A673 (cell line): Measurements from ENCODE around the gene TSPOAP1. TPM values are rescaled to one million over a fixed set of nuclear protein-coding genes. Genes with fewer than 3 reads are reported as not detected.

Source experiments
- BruUV-seq: library from RNA; stranded (reverse); fragments of 400-500 nt; replicated peaks from 2 replicates; lab custom pipeline; 2021; lab: Mats Ljungman, UMichigan
- CTCF ChIA-PET: fragments of 300-600 bp; sonication (Branson Sonifier 250); formaldehyde crosslinking; loops from one replicate; lab custom pipeline; 2022; ENCODE audit warnings: antibody characterized with exemption; lab: Charles Lee
- POLR2A ChIA-PET: fragments of 300-600 bp; sonication (Branson Sonifier 250); formaldehyde crosslinking; loops from one replicate; lab custom pipeline; 2022; ENCODE audit warnings: antibody characterized with exemption; ENCODE audit not compliant: low non-redundant PET; lab: Charles Lee
- DNase-seq: peaks from one replicate; pipeline ENCODE4 v3.0.0-alpha.2; 2015; ENCODE audit warnings: low spot score
- H3K27ac ChIP-seq: fragments of 200-600 bp; sonication (generic); 2 replicates; pipeline ENCODE4 v1.5.1; 2016; ENCODE audit warnings: mixed run types, low read depth, mild to moderate bottlenecking, mixed read lengths, antibody characterized with exemption, low read length; ENCODE audit not compliant: poor library complexity, severe bottlenecking
- H3K27me3 ChIP-seq: fragments of 200-600 bp; sonication (generic); replicated peaks from 2 replicates; pipeline ENCODE4 v1.6.1; 2017; ENCODE audit warnings: mixed run types, low read depth, mild to moderate bottlenecking, mixed read lengths, antibody characterized with exemption, low read length; ENCODE audit not compliant: insufficient read depth, poor library complexity
- H3K36me3 ChIP-seq: fragments of 200-600 bp; sonication (generic); 2 replicates; pipeline ENCODE4 v1.6.1; 2016; ENCODE audit warnings: mixed run types, mild to moderate bottlenecking, mixed read lengths, antibody characterized with exemption, low read length; ENCODE audit not compliant: insufficient read depth, poor library complexity, severe bottlenecking
- H3K4me1 ChIP-seq: fragments of 200-600 bp; sonication (generic); 2 replicates; pipeline ENCODE4 v1.6.1; 2017; ENCODE audit warnings: mixed run types, mild to moderate bottlenecking, mixed read lengths, antibody characterized with exemption, low read length; ENCODE audit not compliant: insufficient read depth, poor library complexity, severe bottlenecking
- H3K4me3 ChIP-seq: fragments of 200-600 bp; sonication (generic); 2 replicates; pipeline ENCODE4 v1.5.1; 2016; ENCODE audit warnings: low read depth, mixed run types, mild to moderate bottlenecking, mixed read lengths, low read length; ENCODE audit not compliant: poor library complexity, severe bottlenecking
- H3K9me3 ChIP-seq: fragments of 200-600 bp; sonication (generic); 2 replicates; pipeline ENCODE4 v1.6.1; 2016; ENCODE audit warnings: mixed run types, low read depth, mild to moderate bottlenecking, mixed read lengths, antibody characterized with exemption, low read length; ENCODE audit not compliant: poor library complexity, severe bottlenecking
- EZH2 ChIP-seq: fragments of 200-600 bp; sonication (generic); IDR thresholded peaks from 2 replicates; pipeline ENCODE4 v1.6.1; 2017; ENCODE audit warnings: borderline replicate concordance, low read depth, mild to moderate bottlenecking, mixed read lengths, antibody characterized with exemption, low read length; ENCODE audit not compliant: poor library complexity, severe bottlenecking
- intact Hi-C: fragments of 100-400 bp; cut with micrococcal nuclease; formaldehyde crosslinking; loops from one replicate; pipeline ENCODE4 v1.10.0; 2022; ENCODE audit not compliant: unreplicated experiment
- total RNA-seq: library from RNA; stranded (reverse); gene quantifications from 2 replicates; pipeline ENCODE4 v1.2.3, GENCODE V29; 2021
- TF ChIP-seq, protein P1 (sequence below): fragments of 300-800, 200-600 bp; sonication (generic); conservative IDR thresholded peaks from 2 replicates; pipeline ENCODE4 v1.5.1; 2017; ENCODE audit warnings: low read depth, mild to moderate bottlenecking, antibody characterized with exemption, low read length, moderate library complexity, mixed read lengths

TSPOAP1 gene
- total RNA-seq, 1 experiment from 2014 or later, result 0.21 TPM

DNA sequence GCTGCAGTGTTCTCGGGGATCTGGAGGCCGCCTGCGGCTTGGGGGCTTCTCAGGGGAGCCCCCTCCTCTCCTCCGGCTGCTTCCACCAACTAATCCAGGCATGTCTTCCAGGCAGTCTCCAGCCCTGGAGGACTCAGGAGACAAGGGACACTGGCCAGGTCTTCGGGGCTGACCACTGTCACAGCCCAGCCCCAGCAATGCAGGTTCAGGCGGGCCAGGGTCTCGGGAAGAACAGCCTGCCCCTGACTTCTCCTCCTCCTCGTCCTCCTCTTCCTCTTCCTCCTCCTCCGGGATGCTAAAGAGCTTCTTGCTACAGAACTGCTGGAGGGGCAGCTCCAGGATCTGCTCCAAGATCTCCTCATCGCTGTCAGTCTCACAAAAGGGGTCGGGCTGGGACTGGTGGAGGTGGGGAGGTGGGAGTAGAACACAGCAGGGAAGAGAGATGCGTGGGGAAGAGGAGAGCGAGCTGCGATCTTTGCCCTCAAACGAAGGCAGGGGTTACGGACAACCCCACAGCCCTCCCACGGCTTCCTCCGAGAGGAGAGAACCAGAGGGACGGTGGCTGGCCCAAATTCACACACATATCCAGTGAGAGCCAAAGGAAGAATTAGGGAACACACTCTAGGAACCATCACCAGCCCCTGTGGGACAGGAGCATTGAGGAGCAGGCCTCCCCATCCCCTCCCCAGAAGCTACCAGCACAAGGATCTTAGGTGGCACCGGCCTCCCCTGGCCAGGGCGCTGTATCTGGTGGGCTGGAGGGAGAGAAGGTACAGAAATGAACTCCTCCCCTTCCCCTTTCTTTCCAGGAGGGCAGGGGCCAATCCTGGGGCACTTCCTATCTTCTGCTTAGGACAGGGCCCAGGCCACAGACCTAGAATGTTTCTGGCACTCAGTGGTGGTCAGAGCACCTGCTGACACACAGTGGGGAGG lies 19.3 kb downstream of the TSPOAP1 start:
- DNase-seq, result no peak
- H3K27me3 ChIP-seq, result no peaks in the 10 kb centered on the region
- no peaks in the 10 kb centered on the region for H3K36me3 ChIP-seq
- H3K9me3 ChIP-seq, result no peaks in the 10 kb centered on the region
- H3K27ac ChIP-seq, result no peak overlapping the region
- no peak overlapping the region for H3K4me3 ChIP-seq
- BruUV-seq, result no TSS peak
- intact Hi-C loops, result no loop called here
- CTCF ChIA-PET, result no interaction called here
- TF ChIP-seq, protein P1, sequence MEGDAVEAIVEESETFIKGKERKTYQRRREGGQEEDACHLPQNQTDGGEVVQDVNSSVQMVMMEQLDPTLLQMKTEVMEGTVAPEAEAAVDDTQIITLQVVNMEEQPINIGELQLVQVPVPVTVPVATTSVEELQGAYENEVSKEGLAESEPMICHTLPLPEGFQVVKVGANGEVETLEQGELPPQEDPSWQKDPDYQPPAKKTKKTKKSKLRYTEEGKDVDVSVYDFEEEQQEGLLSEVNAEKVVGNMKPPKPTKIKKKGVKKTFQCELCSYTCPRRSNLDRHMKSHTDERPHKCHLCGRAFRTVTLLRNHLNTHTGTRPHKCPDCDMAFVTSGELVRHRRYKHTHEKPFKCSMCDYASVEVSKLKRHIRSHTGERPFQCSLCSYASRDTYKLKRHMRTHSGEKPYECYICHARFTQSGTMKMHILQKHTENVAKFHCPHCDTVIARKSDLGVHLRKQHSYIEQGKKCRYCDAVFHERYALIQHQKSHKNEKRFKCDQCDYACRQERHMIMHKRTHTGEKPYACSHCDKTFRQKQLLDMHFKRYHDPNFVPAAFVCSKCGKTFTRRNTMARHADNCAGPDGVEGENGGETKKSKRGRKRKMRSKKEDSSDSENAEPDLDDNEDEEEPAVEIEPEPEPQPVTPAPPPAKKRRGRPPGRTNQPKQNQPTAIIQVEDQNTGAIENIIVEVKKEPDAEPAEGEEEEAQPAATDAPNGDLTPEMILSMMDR, result no peak
- TF ChIP-seq EZH2, result no peak
- H3K4me1 ChIP-seq, result peaks cover 11% of the 10 kb centered on the region
- POLR2A ChIA-PET, result no interaction called here

DNA sequence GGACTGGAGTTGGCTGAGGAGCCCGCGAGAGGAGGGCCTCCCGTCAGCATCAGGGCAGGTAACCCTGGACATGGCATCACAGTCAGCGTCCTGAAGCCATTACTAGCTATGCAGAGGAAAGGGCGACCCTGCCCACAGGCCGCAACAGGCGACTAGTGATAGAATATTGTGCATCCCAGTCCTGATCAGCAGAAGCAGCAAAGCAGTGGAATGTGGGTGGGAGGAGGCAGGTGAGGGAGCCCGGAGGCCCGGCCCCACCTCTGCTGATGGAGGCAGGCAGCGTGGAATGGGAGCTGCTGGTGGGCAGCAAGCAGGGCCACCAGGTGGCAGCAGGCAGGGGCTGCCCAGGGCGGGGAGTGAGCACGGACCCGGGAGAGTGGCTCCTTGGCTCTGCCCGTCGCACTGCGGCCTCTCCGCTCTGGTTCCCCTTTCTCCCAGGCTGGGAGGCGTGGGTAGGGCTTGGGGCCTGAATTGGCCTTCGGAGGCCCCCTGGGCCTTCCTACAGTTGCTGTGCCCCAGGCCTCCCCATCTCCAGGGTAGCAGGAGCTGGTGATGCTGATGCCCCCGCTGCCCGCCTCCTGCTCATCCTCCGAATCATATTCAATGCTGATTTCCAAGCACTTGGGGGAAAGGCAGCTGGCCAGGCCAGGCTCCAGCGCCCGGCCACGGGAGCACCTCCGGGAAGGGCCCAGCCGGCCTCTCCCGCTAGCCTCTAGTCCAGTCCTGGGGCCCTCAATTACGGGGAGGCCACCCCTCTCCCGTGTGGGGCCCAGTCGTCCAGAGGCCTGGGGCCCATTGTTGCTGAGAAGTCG lies 20.2 kb downstream of the TSPOAP1 start:
- intact Hi-C loops, result no loop called here

More for the DNA sequence above, 20.2 kb downstream of the TSPOAP1 start:
- ChIA-PET POLR2A (no interaction called here), CTCF (interaction anchor here (1.2 kb wide), 1 partner anchor 109 kb away, joined by 3 read pairs; the partner anchor contains the start of gene RNF43)
- Histone ChIP-seq H3K4me3 (no peak overlapping the region), H3K27ac (no peak overlapping the region), H3K36me3 (no peaks in the 10 kb centered on the region), H3K27me3 (no peaks in the 10 kb centered on the region), H3K9me3 (no peaks in the 10 kb centered on the region), H3K4me1 (peaks cover 2% of the 10 kb centered on the region)
- no TSS peak for BruUV-seq
- TF ChIP-seq, protein P1, result peak; percentile 37
- TF ChIP-seq EZH2, result no peak
- DNase-seq, result no peak
